DMS 273 (cell line): ENCODE data around the gene BLTP3B.

Experiments
- DNase-seq: peaks from one replicate; lab custom pipeline; 2025; ENCODE audit not compliant: unreplicated experiment; lab: John Stamatoyannopoulos, UW

BLTP3B gene

DNA sequence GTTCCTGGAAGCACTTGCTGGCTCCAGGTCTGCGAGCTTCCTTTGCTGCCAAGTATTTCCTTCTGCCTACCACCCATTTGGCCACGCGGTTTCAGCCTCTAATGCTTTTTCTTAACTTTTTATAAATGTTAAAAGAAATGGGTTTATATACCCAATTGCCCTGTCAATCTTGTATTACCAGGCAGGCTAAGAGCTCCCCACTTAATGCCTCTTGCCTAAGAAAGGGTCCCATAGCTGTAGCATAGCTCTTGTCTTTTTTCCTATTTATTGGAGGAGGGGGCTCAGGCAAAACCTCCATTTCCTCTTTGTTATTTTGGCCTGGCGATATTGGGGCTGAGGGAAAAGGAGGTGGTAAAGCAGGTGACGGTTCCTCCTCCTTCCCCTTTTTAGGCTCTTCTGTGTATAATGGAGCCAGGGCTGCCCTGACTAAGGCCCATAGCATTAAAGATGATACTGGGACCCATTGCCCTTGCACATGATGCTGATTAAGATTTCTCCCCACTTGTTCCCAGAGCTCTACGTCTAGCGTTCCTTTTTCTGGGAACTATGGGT lies 21.6 kb upstream of the BLTP3B start:
- DNase-seq = no peak

- DNase-seq = peak; percentile 88
Measured at GRCh38 chr12:100163416-100164152, 20.9 kb upstream of the BLTP3B start.

GRCh38 chr12:100159391-100160104 lies 16.9 kb upstream of the BLTP3B start:
- no peak for DNase-seq

GRCh38 chr12:100158535-100158934 lies 15.9 kb upstream of the BLTP3B start:
- no peak for DNase-seq

GRCh38 chr12:100157427-100157821 lies 14.8 kb upstream of the BLTP3B start:
- no peak for DNase-seq

- DNase-seq = peak; percentile 8
Measured at GRCh38 chr12:100156731-100157426, 14.2 kb upstream of the BLTP3B start.

- DNase-seq = peak; percentile 81
Measured at GRCh38 chr12:100154474-100155247, 12.0 kb upstream of the BLTP3B start.

- DNase-seq = no peak
Measured at GRCh38 chr12:100153131-100153530, 10.5 kb upstream of the BLTP3B start.

- no peak for DNase-seq
Measured at GRCh38 chr12:100151769-100152168, 9.1 kb upstream of the BLTP3B start.

- no peak for DNase-seq
Measured at GRCh38 chr12:100146252-100146651, 3.6 kb upstream of the BLTP3B start.

DNA sequence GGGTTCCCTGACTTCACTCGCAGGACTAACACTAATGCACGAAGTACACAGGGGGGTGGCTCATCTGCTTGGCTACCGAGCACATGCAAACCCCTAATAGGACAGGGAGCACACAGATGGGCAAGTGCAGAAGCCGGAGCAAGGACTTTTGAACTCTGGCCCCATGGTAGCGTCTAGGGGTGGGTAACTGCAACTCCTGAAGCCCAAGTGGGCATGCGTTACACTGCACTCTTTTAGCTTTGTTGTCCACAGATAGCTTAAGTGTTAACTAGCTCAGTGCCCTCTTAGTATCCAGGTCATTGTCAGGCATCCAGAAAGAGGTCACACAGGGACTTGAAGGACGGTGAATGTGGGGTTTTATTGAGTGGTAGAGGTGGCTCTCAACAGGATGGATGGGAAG lies 3.0 kb upstream of the BLTP3B start:
- DNase-seq = no peak

DNA sequence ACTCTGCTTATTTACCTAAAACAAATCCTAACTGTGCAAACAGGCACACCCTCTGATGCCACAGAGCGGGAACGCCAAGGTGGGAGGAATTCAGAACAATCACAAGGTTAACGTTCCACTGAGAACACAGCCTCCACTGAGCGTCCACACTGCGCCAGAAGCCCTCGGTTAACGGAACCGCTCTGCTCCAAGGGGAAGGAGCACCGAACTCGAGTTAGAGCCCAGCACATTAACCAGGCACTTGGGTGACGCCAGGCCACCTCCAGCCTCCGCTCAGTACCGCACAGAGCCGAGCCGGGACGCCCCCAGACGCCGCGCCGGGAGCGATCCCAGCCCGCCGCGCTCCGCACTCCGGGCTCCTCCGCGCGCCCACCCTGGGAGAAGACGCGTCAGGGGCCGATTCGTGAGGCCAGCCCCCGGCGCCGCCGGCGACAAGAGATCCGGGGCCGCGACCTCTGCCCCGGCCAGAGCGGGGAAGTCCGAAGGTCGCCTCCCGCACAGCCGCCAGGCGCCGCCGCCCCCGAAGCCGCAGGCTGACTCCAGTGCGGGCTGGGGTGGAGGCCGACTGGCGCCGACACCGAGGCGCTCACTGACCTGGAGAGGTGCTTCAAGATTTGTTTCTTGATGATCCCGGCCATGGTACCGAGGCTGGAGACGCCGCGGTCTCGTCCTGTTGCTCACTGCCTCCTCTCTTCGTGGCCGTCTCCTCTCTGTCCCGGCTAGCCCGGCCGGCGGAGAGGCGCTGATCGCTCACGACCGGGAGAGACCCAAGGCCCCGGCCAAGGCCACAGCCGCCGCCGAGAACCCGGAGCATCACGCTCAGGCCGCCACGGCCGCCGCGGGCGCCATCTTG lies 450 bp downstream of the BLTP3B start:
- peak; percentile 70 for DNase-seq

- DNase-seq = peak; percentile 35
Measured at GRCh38 chr12:100141666-100141997, 1.0 kb downstream of the BLTP3B start.

GRCh38 chr12:100138803-100139098 lies 3.9 kb downstream of the BLTP3B start:
- no peak for DNase-seq

- peak; percentile 21 for DNase-seq
Measured at GRCh38 chr12:100138048-100138802, 4.4 kb downstream of the BLTP3B start.

GRCh38 chr12:100133200-100133599 lies 9.5 kb downstream of the BLTP3B start:
- DNase-seq = no peak

- peak; percentile 60 for DNase-seq
Measured at GRCh38 chr12:100128512-100128908, 14.2 kb downstream of the BLTP3B start.

- DNase-seq = no peak
Measured at GRCh38 chr12:100127766-100128511, 14.7 kb downstream of the BLTP3B start.
